OCI-LY7 (cell line): ENCODE data around the gene PLD6.

ENCODE experiments used
- CTCF ChIP-seq: fragments of 200-600 bp; sonication (generic); conservative IDR thresholded peaks from 2 replicates; pipeline ENCODE4 v1.5.1; 2014; ENCODE audit warnings: mild to moderate bottlenecking, antibody characterized with exemption, low read length, moderate library complexity, mixed read lengths
- EZH2phosphoT487 ChIP-seq: fragments of 200-600 bp; sonication (generic); IDR thresholded peaks from 2 replicates; pipeline ENCODE4 v1.6.1; 2018; ENCODE audit warnings: low read depth, borderline replicate concordance, mild to moderate bottlenecking, mixed run types, antibody characterized with exemption, low read length, moderate library complexity, mixed read lengths

DNA sequence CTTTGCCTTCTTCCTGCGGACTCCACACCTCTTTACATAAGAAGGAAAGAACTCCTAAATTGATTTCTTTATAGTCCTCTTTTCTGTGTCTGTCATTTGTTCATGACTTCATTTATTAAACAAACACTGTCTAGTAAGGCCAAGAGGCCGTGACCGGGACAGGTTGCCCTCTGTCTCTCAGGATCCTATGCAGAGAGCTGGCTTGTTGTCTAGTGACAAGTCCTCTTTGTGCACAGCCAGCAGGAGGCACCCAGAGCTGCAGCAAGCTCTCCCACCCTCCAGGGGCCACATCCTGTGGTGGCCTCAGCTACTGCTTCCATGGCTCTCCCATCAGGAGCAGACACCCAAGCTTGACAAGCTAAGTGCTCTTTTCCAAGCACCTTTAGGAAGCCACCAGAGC is 50.6 kb downstream of the PLD6 start:
- TF ChIP-seq CTCF (no peak), EZH2phosphoT487 (no peak)
